Measurements from ENCODE around the gene GLCE. TPM values are rescaled to one million over a fixed set of nuclear protein-coding genes. Genes with fewer than 3 reads are reported as not detected.
"Not testable (repeated sequence)": the region's sequence is repeated elsewhere in the genome, so short reads cannot be mapped to it uniquely, and the experiment has no call there.

Gene GLCE
- total RNA-seq, 2 donors from 2014 or later, result 9.2 to 11.1 TPM

- intact Hi-C loops (cut with DNase I), result no loop called here
- DNase-seq, result no peak
- ATAC-seq, result no peak
These were observed 125.4 kb downstream of the GLCE start for GRCh38 chr15:69285834-69286233.

GRCh38 chr15:69288011-69288410, 127.6 kb downstream of the GLCE start:
- intact Hi-C loops (cut with DNase I), result no loop called here
- ATAC-seq (no peak), DNase-seq (no peak)

- ATAC-seq (no peak), DNase-seq (no peak)
- intact Hi-C loops (cut with DNase I), result no loop called here
These were observed 128.3 kb downstream of the GLCE start for GRCh38 chr15:69288531-69289341.

- DNase-seq (no peak), ATAC-seq (peak in 1 of 2 donors; percentile 14)
- intact Hi-C loops (cut with DNase I), result no loop called here
These were observed 129.1 kb downstream of the GLCE start for GRCh38 chr15:69289342-69290146.

- intact Hi-C loops (cut with DNase I), result no loop called here
- DNase-seq, result peak; percentile 84
- peak; percentile 67 to 96 for ATAC-seq
These were observed 130.1 kb downstream of the GLCE start for GRCh38 chr15:69290346-69291164.

GRCh38 chr15:69291651-69292050, 131.2 kb downstream of the GLCE start:
- intact Hi-C loops (cut with DNase I); ATAC-seq; DNase-seq: not testable (repeated sequence)

GRCh38 chr15:69292826-69293420, 132.5 kb downstream of the GLCE start:
- DNase-seq, result no peak
- intact Hi-C loops (cut with DNase I), result no loop called here
- ATAC-seq, result no peak

- intact Hi-C loops (cut with DNase I), result no loop called here
- DNase-seq, result no peak
- ATAC-seq, result no peak
These were observed 133.5 kb downstream of the GLCE start for GRCh38 chr15:69293741-69294615.

GRCh38 chr15:69296606-69297005, 136.2 kb downstream of the GLCE start:
- intact Hi-C loops (cut with DNase I), result no loop called here
- no peak for DNase-seq
- ATAC-seq, result no peak

- ATAC-seq (no peak), DNase-seq (no peak)
- intact Hi-C loops (cut with DNase I), result no loop called here
These were observed 137.4 kb downstream of the GLCE start for GRCh38 chr15:69297642-69298353.

- no peak for ATAC-seq
- DNase-seq, result no peak
- intact Hi-C loops (cut with DNase I), result no loop called here
These were observed 137.9 kb downstream of the GLCE start for GRCh38 chr15:69298354-69298696.

GRCh38 chr15:69298697-69299441, 138.4 kb downstream of the GLCE start, which contains the start of gene PAQR5:
Gene PAQR5, plus strand, starts transcription at chr15:69298912. Its CDS starts 61,169 bp downstream, at chr15:69360081.
- intact Hi-C loops (cut with DNase I), result no loop called here

GRCh38 chr15:69299451-69299886, 139.0 kb downstream of the GLCE start:
- ATAC-seq (no peak), DNase-seq (no peak)
- intact Hi-C loops (cut with DNase I), result no loop called here

More at GRCh38 chr15:69298697-69299441, 138.4 kb downstream of the GLCE start, which contains the start of gene PAQR5:
- ATAC-seq (peak; percentile 74 to 89), DNase-seq (peak; percentile 59)

GRCh38 chr15:69299943-69300588, 139.6 kb downstream of the GLCE start:
- intact Hi-C loops (cut with DNase I), result no loop called here
- DNase-seq (no peak), ATAC-seq (peak in 1 of 2 donors; percentile 18)

- not testable (repeated sequence) for DNase-seq
These were observed 140.7 kb downstream of the GLCE start for GRCh38 chr15:69301101-69301500.

GRCh38 chr15:69302087-69302486, 141.7 kb downstream of the GLCE start:
- ATAC-seq; intact Hi-C loops (cut with DNase I): not testable (repeated sequence)

More at GRCh38 chr15:69301101-69301500, 140.7 kb downstream of the GLCE start:
- intact Hi-C loops (cut with DNase I); ATAC-seq: not testable (repeated sequence)

More at GRCh38 chr15:69302087-69302486, 141.7 kb downstream of the GLCE start:
- DNase-seq, result not testable (repeated sequence)
